Liver (tissue), 9 donors: ENCODE results near the gene TAPBP. TPM values are rescaled to one million over a fixed set of nuclear protein-coding genes. Genes with fewer than 3 reads are reported as not detected.
A peak's percentile ranks its signal among the peaks of the same experiment; 100 is the strongest.

Source experiments
- DNase-seq: peaks from one replicate; pipeline ENCODE4 v3.0.0-alpha.2; 2017; ENCODE audit warnings: low spot score
- H3K27ac ChIP-seq, 2 donors: one replicate each; pipeline ENCODE4 v1.7.0; 2013; ENCODE audit warnings: inconsistent platforms in 2 of 2, low read length in 2 of 2, control low read depth in 1 of 2, low read depth in 1 of 2, mild to moderate bottlenecking in 1 of 2
- H3K27me3 ChIP-seq, 4 donors: one replicate each; pipeline versions ENCODE4 v1.6.1 to v1.7.0; 2013; ENCODE audit warnings: low read length in 3 of 4, inconsistent platforms in 1 of 4, mild to moderate bottlenecking in 1 of 4, moderate library complexity in 1 of 4; ENCODE audit not compliant: control insufficient read depth in 4 of 4, insufficient read depth in 4 of 4
- H3K36me3 ChIP-seq, 4 donors: one replicate each; pipeline versions ENCODE4 v1.6.1 to v1.7.0; 2013; ENCODE audit warnings: low read length in 3 of 4, mild to moderate bottlenecking in 3 of 4, low read depth in 1 of 4, moderate library complexity in 1 of 4; ENCODE audit not compliant: control insufficient read depth in 4 of 4, insufficient read depth in 3 of 4
- H3K4me1 ChIP-seq, 4 donors: one replicate each; pipeline versions ENCODE4 v1.6.1 to v1.7.0; 2013; ENCODE audit warnings: low read length in 3 of 4, mild to moderate bottlenecking in 3 of 4, moderate library complexity in 1 of 4; ENCODE audit not compliant: control insufficient read depth in 4 of 4, insufficient read depth in 4 of 4
- H3K4me3 ChIP-seq, 3 donors: one replicate each; pipeline versions ENCODE4 v1.6.1 to v1.7.0; 2013; ENCODE audit warnings: low read length in 3 of 3, control low read depth in 1 of 3, low read depth in 1 of 3, mild to moderate bottlenecking in 1 of 3
- H3K9ac ChIP-seq, 2 donors: one replicate each; pipeline ENCODE4 v1.7.0; 2013; ENCODE audit warnings: low read length in 2 of 2, mild to moderate bottlenecking in 2 of 2, moderate library complexity in 2 of 2, control low read depth in 1 of 2, low read depth in 1 of 2
- H3K9me3 ChIP-seq, 4 donors: one replicate each; pipeline versions ENCODE4 v1.6.1 to v1.7.0; 2013; ENCODE audit warnings: low read length in 3 of 4; ENCODE audit not compliant: control insufficient read depth in 4 of 4
- CTCF ChIP-seq: fragments of 150-350 bp; IDR thresholded peaks from 2 replicates; pipeline ENCODE4 v1.5.1; 2017; ENCODE audit warnings: improper control_type of control experiment, low read depth, low read length; ENCODE audit not compliant: missing input control
- EGR1 ChIP-seq, 2 donors: IDR thresholded peaks; 2 replicates each; pipeline ENCODE4 v1.6.1; 2016 to 2018; ENCODE audit warnings: antibody characterized with exemption in 2 of 2, low read depth in 2 of 2
- FOXA1 ChIP-seq: IDR thresholded peaks from 2 replicates; pipeline ENCODE4 v1.6.1; 2016; ENCODE audit warnings: antibody characterized with exemption
- GABPA ChIP-seq, 2 donors: IDR thresholded peaks in 1 of 2; conservative IDR thresholded peaks in 1 of 2; 2 replicates each; pipeline ENCODE4 v1.6.1; 2016; ENCODE audit warnings: antibody characterized with exemption in 2 of 2, mild to moderate bottlenecking in 1 of 2, moderate library complexity in 1 of 2
- HNF4A ChIP-seq, 2 donors: conservative IDR thresholded peaks; 2 replicates each; pipeline ENCODE4 v1.6.1; 2016; ENCODE audit warnings: antibody characterized with exemption in 2 of 2, mild to moderate bottlenecking in 2 of 2
- HNF4G ChIP-seq: IDR thresholded peaks from 2 replicates; pipeline ENCODE4 v1.6.1; 2016; ENCODE audit warnings: antibody characterized with exemption
- JUND ChIP-seq, 2 donors: IDR thresholded peaks; 2 replicates each; pipeline ENCODE4 v1.6.1; 2016; ENCODE audit warnings: antibody characterized with exemption in 2 of 2
- MAX ChIP-seq: IDR thresholded peaks from 2 replicates; pipeline ENCODE4 v1.6.1; 2016; ENCODE audit warnings: antibody characterized with exemption
- REST ChIP-seq: IDR thresholded peaks from 2 replicates; pipeline ENCODE4 v1.6.1; 2016; ENCODE audit warnings: antibody characterized with exemption, mild to moderate bottlenecking
- RXRA ChIP-seq, 2 donors: IDR thresholded peaks; 2 replicates each; pipeline ENCODE4 v1.6.1; 2017 to 2018; ENCODE audit warnings: antibody characterized with exemption in 2 of 2, mild to moderate bottlenecking in 1 of 2
- SP1 ChIP-seq: IDR thresholded peaks from 2 replicates; pipeline ENCODE4 v1.6.1; 2018; ENCODE audit warnings: antibody characterized with exemption, mild to moderate bottlenecking
- TAF1 ChIP-seq: conservative IDR thresholded peaks from 2 replicates; pipeline ENCODE4 v1.6.1; 2016; ENCODE audit warnings: antibody characterized with exemption, mild to moderate bottlenecking
- YY1 ChIP-seq: IDR thresholded peaks from 2 replicates; pipeline ENCODE4 v1.6.1; 2016; ENCODE audit warnings: antibody characterized with exemption, mild to moderate bottlenecking
- ZBTB33 ChIP-seq: IDR thresholded peaks from 2 replicates; pipeline ENCODE4 v1.6.1; 2016; ENCODE audit warnings: antibody characterized with exemption
- WGBS: extraction: QIAGEN DNeasy Blood & Tissue Kit; methylation state at CpG from one replicate; pipeline ENCODE4 v1.1.7; 2013; 5-methylcytosine and 5-hydroxymethylcytosine counted together
- polyA plus RNA-seq, 2 donors: library from polyadenylated mRNA; stranded (reverse) in 1 of 2; unstranded in 1 of 2; fragments of 200-250 nt in 1 of 2; fragments of >200 nt in 1 of 2; fragmentation: Nextera tagmentation in 1 of 2; extraction: Ambion mirVana in 1 of 2; gene quantifications; one replicate each; pipeline versions ENCODE4 v1.2.1 to v1.2.3, GENCODE V29; 2013 to 2015
- total RNA-seq, 2 donors: library from RNA; depleted of rRNA; stranded (reverse); fragments of >200 nt; gene quantifications; one replicate each; pipeline ENCODE4 v1.2.3, GENCODE V29; 2014
- donor health status: healthy.
- donor health status: healthy.
- donor health status: healthy.
- donor health status: healthy.
- donor health status: healthy.

The TAPBP gene
- total and polyA plus RNA-seq, 4 donors = 47.9 to 74.0 (median 51.0) TPM

GRCh38 chr6:33250731-33251130 is 63.1 kb downstream of the TAPBP start:
- TF ChIP-seq HNF4G (no peak), RXRA (IDR thresholded peaks at IDR 0.05) (no peak), ZBTB33 (no peak), FOXA1 (no peak), YY1 (no peak), SP1 (no peak), JUND (IDR thresholded peaks at IDR 0.05) (no peak), HNF4A (conservative IDR thresholded peaks at IDR 0.05) (no peak), TAF1 (no peak), GABPA (IDR thresholded peaks at IDR 0.05 in 1 of 2, conservative IDR thresholded peaks at IDR 0.05 in 1 of 2) (no peak)
- Histone ChIP-seq H3K4me3 (no peak overlapping the region), H3K27me3 (no peaks in the 10 kb centered on the region), H3K4me1 (peaks cover 2 to 29% (median 23%) of the 10 kb centered on the region in 4 donors), H3K9ac (no peak overlapping the region), H3K27ac (no peak overlapping the region), H3K9me3 (no peaks in the 10 kb centered on the region), H3K36me3 (peaks cover 0 to 6% (median 3%) of the 10 kb centered on the region in 4 donors)
- WGBS = 94% methylated on average over 13 of the region's 13 CpGs
- DNase-seq = no peak

GRCh38 chr6:33249732-33250630 is 63.9 kb downstream of the TAPBP start:
- peaks cover 2 to 29% (median 23%) of the 10 kb centered on the region in 4 donors for H3K4me1 ChIP-seq
- 20% methylated on average over 15 of the region's 15 CpGs for WGBS
- peak overlapping the region; percentile 55 to 76 (median 67) for H3K4me3 ChIP-seq
- peaks cover 0 to 6% (median 1%) of the 10 kb centered on the region in 4 donors for H3K36me3 ChIP-seq
- no peaks in the 10 kb centered on the region for H3K9me3 ChIP-seq
- DNase-seq = no peak
- H3K27ac ChIP-seq = peak overlapping the region; percentile 88 to 92
- peak overlapping the region; percentile 40 to 79 for H3K9ac ChIP-seq
- H3K27me3 ChIP-seq = no peaks in the 10 kb centered on the region
- TF ChIP-seq MAX (no peak), ZBTB33 (no peak), CTCF (no peak), TAF1 (peak; percentile 1), HNF4G (no peak), RXRA (IDR thresholded peaks at IDR 0.05) (no peak), REST (no peak), EGR1 (IDR thresholded peaks at IDR 0.05; ENCODE audit: low read depth in 2 of 2) (no peak), SP1 (no peak)
